Natural killer cell treated with Interleukin-12 subunit alpha and Interleukin-12 subunit beta and Interleukin-15 and Interleukin-18, amount 100 ng/mL, for 72 hours (primary cell): ENCODE results near the gene PLA2G4C. TPM values are rescaled to one million over a fixed set of nuclear protein-coding genes. Genes with fewer than 3 reads are reported as not detected.

Source experiments
- ATAC-seq, 2 donors: fragments of 150-1000 bp; cut with Tn5 transposase in 1 of 2; sonication (Bioruptor Pico), chemical (Tn5 transposase) in 1 of 2; 2 replicates each; pipeline ENCODE4 v1.10.0; 2021
- DNase-seq: peaks from one replicate; pipeline ENCODE4 v3.0.0; 2022; ENCODE audit warnings: low spot score
- H3K27ac Mint-ChIP-seq, 2 donors: 1 replicate in 1 of 2; 2 replicates in 1 of 2; pipeline ENCODE4 v1.8.0; 2022; ENCODE audit warnings: mixed read lengths in 2 of 2, mild to moderate bottlenecking in 1 of 2, moderate library complexity in 1 of 2
- H3K27me3 Mint-ChIP-seq, 2 donors: 1 replicate in 1 of 2; 2 replicates in 1 of 2; pipeline ENCODE4 v1.8.0; 2022; ENCODE audit warnings: mixed read lengths in 2 of 2
- H3K36me3 Mint-ChIP-seq: one replicate; pipeline ENCODE4 v1.8.0; 2022; ENCODE audit warnings: mixed read lengths
- H3K4me1 Mint-ChIP-seq, 2 donors: 1 replicate in 1 of 2; 2 replicates in 1 of 2; pipeline ENCODE4 v1.8.0; 2022; ENCODE audit warnings: low read depth in 2 of 2, mixed read lengths in 2 of 2, mild to moderate bottlenecking in 1 of 2
- H3K4me3 Mint-ChIP-seq: one replicate; pipeline ENCODE4 v1.8.0; 2022; ENCODE audit warnings: mixed read lengths
- H3K9me3 Mint-ChIP-seq: 2 replicates; pipeline ENCODE4 v1.8.0; 2022; ENCODE audit warnings: mixed read lengths
- total RNA-seq, 2 donors: library from RNA; stranded (reverse); gene quantifications; one replicate each; pipeline ENCODE4 v1.2.3, GENCODE V29; 2022

The PLA2G4C gene
- total RNA-seq, 2 donors from 2014 or later: 8.2 to 17.2 TPM

GRCh38 chr19:48059331-48059730 is 51.3 kb downstream of the PLA2G4C start:
- H3K27me3 Mint-ChIP-seq: peaks cover 0 to 16% of the 10 kb centered on the region in 2 donors
- no peaks in the 10 kb centered on the region for H3K36me3 Mint-ChIP-seq

DNA sequence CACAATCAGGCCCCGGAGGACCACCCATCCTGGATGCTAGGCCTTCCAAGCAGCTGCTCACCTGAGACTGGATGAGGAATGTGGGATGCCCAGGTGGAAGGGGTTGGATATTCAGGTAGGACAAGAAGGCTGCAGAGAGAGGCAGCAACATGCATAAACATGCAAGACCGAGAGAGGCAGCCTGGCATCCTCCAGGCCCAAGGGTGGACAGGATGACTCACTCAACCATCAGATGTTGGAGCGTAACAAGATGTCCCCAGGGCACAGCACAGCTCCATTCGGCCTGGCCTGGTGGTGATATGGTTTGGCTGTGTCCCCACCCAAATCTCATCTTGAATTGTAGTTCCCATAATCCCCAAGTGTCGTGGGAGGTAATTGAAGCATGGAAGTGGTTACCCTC is 56.8 kb downstream of the PLA2G4C start:
- no peaks in the 10 kb centered on the region for H3K36me3 Mint-ChIP-seq
- H3K27me3 Mint-ChIP-seq: peaks cover 0 to 10% of the 10 kb centered on the region in 2 donors
- H3K4me1 Mint-ChIP-seq: no peaks in the 10 kb centered on the region
- H3K9me3 Mint-ChIP-seq: no peaks in the 10 kb centered on the region
- H3K4me3 Mint-ChIP-seq: no peak overlapping the region
- ATAC-seq (no peak), DNase-seq (no peak)
- no peak overlapping the region for H3K27ac Mint-ChIP-seq

More at GRCh38 chr19:48059331-48059730, 51.3 kb downstream of the PLA2G4C start:
- Mint-ChIP-seq H3K4me3 (no peak overlapping the region), H3K27ac (no peak overlapping the region), H3K9me3 (no peaks in the 10 kb centered on the region), H3K4me1 (no peaks in the 10 kb centered on the region)
- ATAC-seq (no peak), DNase-seq (no peak)

DNA sequence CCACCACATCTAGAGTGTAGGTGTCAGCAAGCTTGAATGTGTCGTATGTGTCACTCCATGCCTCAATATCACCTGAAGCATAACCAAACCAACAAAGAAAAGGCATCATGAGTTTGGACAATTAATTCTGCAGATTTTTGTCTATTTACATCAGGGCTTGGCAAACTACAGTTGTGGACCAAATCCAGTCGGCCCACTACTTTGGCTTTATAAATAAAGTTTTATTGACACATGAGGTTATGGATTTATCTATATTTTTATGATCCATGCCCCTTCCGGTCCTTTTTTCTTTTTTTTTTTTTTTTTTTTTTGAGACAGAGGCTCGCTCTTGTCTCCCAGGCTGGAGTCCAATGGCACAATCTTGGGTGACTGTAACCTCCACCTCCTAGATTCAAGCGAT is 57.5 kb downstream of the PLA2G4C start:
- Mint-ChIP-seq H3K4me3 (no peak overlapping the region), H3K4me1 (no peaks in the 10 kb centered on the region), H3K9me3 (no peaks in the 10 kb centered on the region), H3K27me3 (peaks cover 0 to 12% of the 10 kb centered on the region in 2 donors), H3K27ac (no peak overlapping the region), H3K36me3 (no peaks in the 10 kb centered on the region)
- no peak for ATAC-seq
- DNase-seq: no peak

DNA sequence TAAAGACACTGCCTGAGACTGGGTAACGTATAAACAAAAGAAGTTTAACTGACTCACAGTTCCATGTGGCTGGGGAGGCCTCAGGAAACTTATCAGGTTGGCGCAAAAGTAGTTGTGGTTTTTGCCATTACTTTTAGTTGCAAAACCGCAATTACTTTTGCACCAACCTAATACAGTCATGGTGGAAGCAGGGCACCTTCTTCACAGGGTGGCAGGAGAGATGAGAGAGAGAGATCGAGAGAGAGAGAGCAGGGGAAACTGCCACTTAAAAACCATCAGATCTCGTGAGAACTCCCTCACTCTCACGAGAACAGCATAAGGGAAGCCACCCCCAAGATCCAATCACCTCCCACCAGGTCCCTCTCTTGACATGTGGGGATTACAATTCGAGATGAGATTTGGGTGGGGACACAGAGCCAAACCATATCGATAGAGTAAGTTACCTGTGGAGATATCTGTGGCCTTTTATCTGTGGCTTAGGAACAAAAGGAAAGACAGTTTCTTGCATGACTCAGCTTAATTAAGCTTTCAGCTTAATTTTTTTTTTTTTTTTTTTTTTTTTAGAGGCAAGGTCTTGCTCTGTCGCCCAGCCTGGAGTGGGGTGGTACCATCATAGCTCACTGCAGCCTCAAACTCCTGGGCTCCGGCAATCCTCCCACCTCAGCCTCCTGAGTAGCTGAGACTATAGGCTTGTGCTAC is 59.1 kb downstream of the PLA2G4C start:
- H3K27ac Mint-ChIP-seq: no peak overlapping the region

DNA sequence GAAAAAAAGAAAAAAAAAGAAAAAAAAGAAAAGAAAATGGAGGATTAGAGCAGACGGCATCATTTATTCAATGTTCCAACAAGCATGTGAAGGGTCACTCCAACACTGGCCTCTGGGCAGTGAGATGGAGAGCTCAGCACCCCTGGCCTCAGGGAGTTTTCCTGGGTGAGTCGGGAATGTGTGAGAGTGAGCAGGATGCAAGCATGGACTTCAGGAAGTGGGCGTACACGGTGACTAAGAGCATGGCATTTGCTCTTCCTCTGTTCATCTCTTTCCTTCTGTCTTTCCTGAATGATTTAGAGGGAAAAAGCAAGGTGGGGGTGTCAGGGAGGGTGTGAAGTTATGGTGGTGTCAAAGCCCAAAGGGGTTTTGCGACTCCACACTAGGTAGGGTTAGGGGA is 66.1 kb downstream of the PLA2G4C start:
- H3K27me3 Mint-ChIP-seq: peaks cover 28 to 33% of the 10 kb centered on the region in 2 donors
- H3K4me1 Mint-ChIP-seq: no peaks in the 10 kb centered on the region
- DNase-seq (no peak), ATAC-seq (no peak)
- no peak overlapping the region for H3K27ac Mint-ChIP-seq
- no peaks in the 10 kb centered on the region for H3K36me3 Mint-ChIP-seq
- peaks cover 5% of the 10 kb centered on the region for H3K9me3 Mint-ChIP-seq
- H3K4me3 Mint-ChIP-seq: no peak overlapping the region

More for the DNA sequence above, 59.1 kb downstream of the PLA2G4C start:
- ATAC-seq (no peak), DNase-seq (no peak)
- H3K27me3 Mint-ChIP-seq: peaks cover 0 to 17% of the 10 kb centered on the region in 2 donors
- H3K36me3 Mint-ChIP-seq: no peaks in the 10 kb centered on the region
- H3K4me1 Mint-ChIP-seq: no peaks in the 10 kb centered on the region
- no peaks in the 10 kb centered on the region for H3K9me3 Mint-ChIP-seq
- H3K4me3 Mint-ChIP-seq: no peak overlapping the region

GRCh38 chr19:48043675-48044258 is 66.8 kb downstream of the PLA2G4C start, which contains the start of gene CABP5:
Gene CABP5 (minus strand): TSS chr19:48044079. CDS start chr19:48043922, 157 bp downstream.
- DNase-seq (no peak), ATAC-seq (no peak)
- Mint-ChIP-seq H3K27ac (no peak within 1 kb of the TSS), H3K36me3 (no peaks in the 10 kb centered on the region), H3K9me3 (peaks cover 5% of the 10 kb centered on the region), H3K4me3 (no peak within 1 kb of the TSS), H3K4me1 (no peaks in the 10 kb centered on the region), H3K27me3 (peaks cover 34 to 35% of the 10 kb centered on the region in 2 donors)

DNA sequence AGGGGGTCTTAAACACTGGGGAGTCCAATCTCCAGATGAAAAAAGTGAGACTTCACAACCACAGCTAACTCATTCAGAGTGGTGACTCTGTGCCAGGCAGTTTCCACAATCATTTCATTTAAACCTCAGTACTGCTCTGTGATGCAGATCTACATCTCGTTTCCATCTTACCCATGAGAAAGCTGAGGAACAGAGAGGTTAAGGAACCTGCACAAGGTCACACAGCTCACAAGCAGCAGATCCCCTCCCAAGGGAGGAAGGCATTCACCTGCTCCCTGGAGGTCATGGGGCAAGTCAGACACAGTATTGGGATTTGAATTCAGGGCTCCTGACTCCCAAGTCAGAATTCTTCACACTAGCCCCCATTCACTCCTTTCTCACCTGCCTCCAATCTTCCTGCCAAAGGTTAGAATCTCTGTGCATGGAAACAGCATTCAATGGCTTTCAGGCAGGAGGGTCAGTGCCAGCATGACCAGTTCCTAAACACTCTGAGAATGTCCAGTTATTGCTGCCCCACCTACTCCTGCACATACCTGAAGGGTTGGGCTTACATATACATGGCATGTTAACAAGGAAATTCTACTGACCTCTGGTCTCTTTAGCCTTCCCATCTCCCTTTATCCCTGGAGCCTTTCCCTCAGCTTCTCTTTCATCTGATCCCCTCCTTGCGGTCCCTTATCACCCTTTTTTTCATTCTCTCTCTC is 68.6 kb downstream of the PLA2G4C start:
- Mint-ChIP-seq H3K4me1 (no peaks in the 10 kb centered on the region), H3K4me3 (no peak overlapping the region)
- ATAC-seq: no peak

GRCh38 chr19:48036765-48037164 is 73.9 kb downstream of the PLA2G4C start:
- Mint-ChIP-seq H3K9me3 (peaks cover 4% of the 10 kb centered on the region), H3K4me1 (no peaks in the 10 kb centered on the region), H3K27ac (no peak overlapping the region), H3K36me3 (peaks cover 14% of the 10 kb centered on the region), H3K4me3 (no peak overlapping the region), H3K27me3 (peaks cover 37 to 51% of the 10 kb centered on the region in 2 donors)
- ATAC-seq: no peak
- DNase-seq: no peak

More for the DNA sequence above, 68.6 kb downstream of the PLA2G4C start:
- Mint-ChIP-seq H3K36me3 (no peaks in the 10 kb centered on the region), H3K27me3 (peaks cover 30 to 35% of the 10 kb centered on the region in 2 donors), H3K27ac (no peak overlapping the region), H3K9me3 (peaks cover 5% of the 10 kb centered on the region)
- no peak for DNase-seq

DNA sequence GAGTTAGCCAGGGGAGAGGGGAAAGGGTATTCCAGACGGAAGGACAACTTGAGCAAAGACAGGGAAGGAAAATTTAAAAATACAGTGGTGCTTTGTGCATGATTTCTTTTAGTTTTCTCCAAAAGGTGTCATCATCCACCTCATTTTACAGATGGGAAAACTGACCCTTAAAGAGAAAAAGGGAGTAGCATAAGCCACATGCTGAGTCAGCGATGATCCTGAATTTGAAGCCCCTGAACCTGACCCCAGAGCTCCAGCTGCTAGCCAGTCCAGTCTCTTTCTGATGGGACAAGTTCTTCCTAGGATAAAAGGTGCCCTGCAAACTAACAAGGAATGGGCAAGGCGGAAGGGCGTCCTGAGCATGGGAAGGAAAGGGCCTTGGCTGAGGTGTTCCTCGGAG is 77.0 kb downstream of the PLA2G4C start:
- Mint-ChIP-seq H3K27ac (no peak overlapping the region), H3K4me1 (no peaks in the 10 kb centered on the region), H3K4me3 (no peak overlapping the region), H3K36me3 (peaks cover 14% of the 10 kb centered on the region), H3K9me3 (peaks cover 4% of the 10 kb centered on the region), H3K27me3 (peaks cover 21 to 38% of the 10 kb centered on the region in 2 donors)
- no peak for ATAC-seq
- no peak for DNase-seq

GRCh38 chr19:48030073-48030472 is 80.5 kb downstream of the PLA2G4C start:
- Mint-ChIP-seq H3K9me3 (no peaks in the 10 kb centered on the region), H3K4me1 (no peaks in the 10 kb centered on the region), H3K27me3 (peaks cover 32 to 43% of the 10 kb centered on the region in 2 donors), H3K36me3 (no peaks in the 10 kb centered on the region), H3K4me3 (no peak overlapping the region), H3K27ac (no peak overlapping the region)
- DNase-seq: no peak
- no peak for ATAC-seq

- ATAC-seq (no peak), DNase-seq (no peak)
- Mint-ChIP-seq H3K4me3 (no peak overlapping the region), H3K4me1 (no peaks in the 10 kb centered on the region), H3K36me3 (no peaks in the 10 kb centered on the region), H3K27ac (no peak overlapping the region), H3K27me3 (peaks cover 33 to 43% of the 10 kb centered on the region in 2 donors), H3K9me3 (no peaks in the 10 kb centered on the region)
Measured at GRCh38 chr19:48029431-48029830, 81.2 kb downstream of the PLA2G4C start.

DNA sequence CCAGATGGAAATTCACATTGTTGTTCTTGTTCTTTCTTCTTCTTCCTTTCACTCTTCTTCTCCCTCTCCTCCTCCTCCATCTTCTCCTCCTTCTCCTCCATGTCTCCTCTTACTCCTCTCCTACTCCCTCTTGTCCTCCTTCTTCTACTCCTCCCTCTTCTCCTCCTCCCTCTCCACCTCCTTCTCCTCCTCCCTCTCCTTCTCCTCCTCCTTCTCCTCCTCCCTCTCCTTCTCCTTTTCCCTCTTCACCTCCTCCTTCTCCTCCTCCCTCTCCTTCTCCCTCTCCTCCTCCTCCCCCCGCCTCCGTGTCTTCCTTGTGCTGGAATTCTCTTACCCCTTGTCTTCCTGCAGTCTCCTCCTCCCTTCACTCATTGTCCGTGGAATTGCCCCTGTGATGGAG is 85.1 kb downstream of the PLA2G4C start:
- Mint-ChIP-seq H3K36me3 (no peaks in the 10 kb centered on the region), H3K27ac (no peak overlapping the region), H3K9me3 (no peaks in the 10 kb centered on the region), H3K27me3 (peaks cover 35 to 40% of the 10 kb centered on the region in 2 donors), H3K4me3 (no peak overlapping the region), H3K4me1 (peaks cover 0 to 3% of the 10 kb centered on the region in 2 donors)
- ATAC-seq (no peak), DNase-seq (no peak)

- no peak for ATAC-seq
- H3K36me3 Mint-ChIP-seq: no peaks in the 10 kb centered on the region
- no peaks in the 10 kb centered on the region for H3K9me3 Mint-ChIP-seq
- H3K4me3 Mint-ChIP-seq: no peak overlapping the region
- H3K4me1 Mint-ChIP-seq: peaks cover 0 to 3% of the 10 kb centered on the region in 2 donors
- no peak overlapping the region for H3K27ac Mint-ChIP-seq
- H3K27me3 Mint-ChIP-seq: peaks cover 31 to 38% of the 10 kb centered on the region in 2 donors
- no peak for DNase-seq
Measured at GRCh38 chr19:48023518-48023917, 87.1 kb downstream of the PLA2G4C start.

DNA sequence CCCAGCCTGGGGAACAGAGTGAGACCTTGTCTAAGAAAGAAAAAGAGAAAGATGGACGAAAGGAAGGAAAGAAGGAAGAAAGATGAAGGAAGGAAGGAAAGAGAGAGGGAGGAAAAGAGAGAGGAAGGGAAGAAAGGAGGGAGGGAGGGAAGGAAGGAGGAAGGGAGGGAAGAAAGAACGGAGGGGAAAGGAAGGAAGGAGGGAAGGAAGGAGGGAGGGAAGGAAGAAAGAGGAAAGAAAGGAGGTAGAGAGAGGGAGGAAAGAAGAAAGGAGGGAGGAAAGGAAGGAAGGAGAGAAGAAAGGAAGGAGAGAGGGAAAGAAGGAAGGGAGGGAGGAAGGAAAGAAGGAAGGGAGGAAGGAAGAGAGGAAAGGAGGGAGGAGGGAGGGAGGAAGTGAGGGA is 87.6 kb downstream of the PLA2G4C start:
- no peak for DNase-seq
- peaks cover 29 to 35% of the 10 kb centered on the region in 2 donors for H3K27me3 Mint-ChIP-seq
- no peaks in the 10 kb centered on the region for H3K36me3 Mint-ChIP-seq
- H3K4me1 Mint-ChIP-seq: peaks cover 0 to 3% of the 10 kb centered on the region in 2 donors
- H3K9me3 Mint-ChIP-seq: no peaks in the 10 kb centered on the region
- no peak overlapping the region for H3K4me3 Mint-ChIP-seq
- no peak overlapping the region for H3K27ac Mint-ChIP-seq
- no peak for ATAC-seq
